DND-41 (cell line): ENCODE results near the gene AMPH.

Source experiments
- ATAC-seq: fragments of 200-7000 bp; cut with Tn5 transposase; 3 replicates; pipeline ENCODE4 v1.9.1; 2021; ENCODE audit warnings: low read depth; ENCODE audit not compliant: insufficient read depth
- DNase-seq: peaks from one replicate; pipeline ENCODE4 v3.0.0-alpha.2; 2020
- H2AFZ ChIP-seq: 2 replicates; pipeline ENCODE4 v1.6.0; 2012; ENCODE audit warnings: low read depth, low read length
- H3K27ac ChIP-seq: 2 replicates; pipeline ENCODE4 v1.5.1; 2012; ENCODE audit warnings: low read length, inconsistent platforms
- H3K27me3 ChIP-seq: fragments of 200-600 bp; sonication (generic); 2 replicates; pipeline ENCODE4 v1.6.0; 2012; ENCODE audit warnings: low read length, mild to moderate bottlenecking, inconsistent platforms; ENCODE audit not compliant: insufficient read depth, poor library complexity
- H3K36me3 ChIP-seq: 2 replicates; pipeline ENCODE4 v1.5.1; 2012; ENCODE audit warnings: low read length, inconsistent platforms; ENCODE audit not compliant: insufficient read depth
- H3K4me1 ChIP-seq: 2 replicates; pipeline ENCODE4 v1.5.1; 2012; ENCODE audit warnings: mild to moderate bottlenecking, low read length; ENCODE audit not compliant: insufficient read depth
- H3K4me2 ChIP-seq: 2 replicates; pipeline ENCODE4 v1.6.0; 2012; ENCODE audit warnings: mild to moderate bottlenecking, moderate library complexity, low read length, inconsistent platforms; ENCODE audit not compliant: insufficient read depth
- H3K4me3 ChIP-seq, 2 experiments: fragments of 200-600 bp in 1 of 2; shearing (Covaris generic) in 1 of 2; 2 replicates each; pipeline ENCODE4 v1.5.1; 2012 to 2016; ENCODE audit warnings: inconsistent platforms in 2 of 2, low read length in 2 of 2, mild to moderate bottlenecking in 2 of 2, low read depth in 1 of 2, moderate library complexity in 1 of 2
- H3K79me2 ChIP-seq: 2 replicates; pipeline ENCODE4 v1.6.0; 2012; ENCODE audit warnings: low read length, inconsistent platforms; ENCODE audit not compliant: insufficient read depth
- H3K9ac ChIP-seq: 2 replicates; pipeline ENCODE4 v1.6.0; 2012; ENCODE audit warnings: low read depth, mild to moderate bottlenecking, inconsistent platforms, low read length, moderate library complexity
- H3K9me3 ChIP-seq: 2 replicates; pipeline ENCODE4 v1.5.1; 2012; ENCODE audit warnings: low read length, moderate library complexity, mild to moderate bottlenecking, inconsistent platforms; ENCODE audit not compliant: insufficient read depth, severe bottlenecking
- H4K20me1 ChIP-seq: 2 replicates; pipeline ENCODE4 v1.6.0; 2012; ENCODE audit warnings: low read length; ENCODE audit not compliant: insufficient read depth
- EZH2 ChIP-seq: IDR thresholded peaks from 3 replicates; pipeline ENCODE4 v1.6.1; 2012; ENCODE audit warnings: borderline replicate concordance, low read depth, mild to moderate bottlenecking, moderate library complexity, low read length, inconsistent platforms; ENCODE audit not compliant: severe bottlenecking
- TF ChIP-seq, protein P1 (sequence below): IDR thresholded peaks from 2 replicates; pipeline ENCODE4 v1.5.1; 2012; ENCODE audit warnings: borderline replicate concordance, low read length, moderate library complexity, mild to moderate bottlenecking; ENCODE audit not compliant: poor library complexity, severe bottlenecking; ENCODE audit errors: extremely low read depth

Gene AMPH

DNA sequence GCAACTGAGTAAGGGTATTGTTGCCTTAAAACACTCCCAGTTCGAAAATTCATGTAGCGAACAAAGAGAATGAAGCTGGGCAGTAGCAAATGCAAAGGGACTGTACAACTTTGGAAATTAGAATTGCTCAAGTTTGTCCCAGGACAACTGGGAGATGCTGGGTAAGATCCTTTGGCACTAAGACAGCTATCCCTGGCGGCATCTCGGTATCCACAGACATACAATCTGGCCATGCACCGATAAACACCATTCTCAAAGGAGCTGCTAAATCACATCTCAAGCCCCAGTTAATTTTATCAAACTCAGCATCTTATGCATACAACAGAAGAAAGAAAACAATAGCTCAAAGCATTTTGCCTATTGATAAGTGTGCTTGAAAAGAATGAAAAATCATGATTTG, 177.3 kb downstream of the AMPH start:
- DNase-seq: no peak
- no peak for ATAC-seq
- Histone ChIP-seq H4K20me1 (no peaks in the 10 kb centered on the region), H2AFZ (no peak overlapping the region), H3K4me3 (no peak overlapping the region), H3K27ac (no peak overlapping the region), H3K27me3 (no peaks in the 10 kb centered on the region), H3K4me1 (no peaks in the 10 kb centered on the region), H3K36me3 (no peaks in the 10 kb centered on the region), H3K9me3 (no peaks in the 10 kb centered on the region), H3K4me2 (no peak overlapping the region), H3K9ac (no peak overlapping the region), H3K79me2 (no peaks in the 10 kb centered on the region)
- TF ChIP-seq, protein P1, sequence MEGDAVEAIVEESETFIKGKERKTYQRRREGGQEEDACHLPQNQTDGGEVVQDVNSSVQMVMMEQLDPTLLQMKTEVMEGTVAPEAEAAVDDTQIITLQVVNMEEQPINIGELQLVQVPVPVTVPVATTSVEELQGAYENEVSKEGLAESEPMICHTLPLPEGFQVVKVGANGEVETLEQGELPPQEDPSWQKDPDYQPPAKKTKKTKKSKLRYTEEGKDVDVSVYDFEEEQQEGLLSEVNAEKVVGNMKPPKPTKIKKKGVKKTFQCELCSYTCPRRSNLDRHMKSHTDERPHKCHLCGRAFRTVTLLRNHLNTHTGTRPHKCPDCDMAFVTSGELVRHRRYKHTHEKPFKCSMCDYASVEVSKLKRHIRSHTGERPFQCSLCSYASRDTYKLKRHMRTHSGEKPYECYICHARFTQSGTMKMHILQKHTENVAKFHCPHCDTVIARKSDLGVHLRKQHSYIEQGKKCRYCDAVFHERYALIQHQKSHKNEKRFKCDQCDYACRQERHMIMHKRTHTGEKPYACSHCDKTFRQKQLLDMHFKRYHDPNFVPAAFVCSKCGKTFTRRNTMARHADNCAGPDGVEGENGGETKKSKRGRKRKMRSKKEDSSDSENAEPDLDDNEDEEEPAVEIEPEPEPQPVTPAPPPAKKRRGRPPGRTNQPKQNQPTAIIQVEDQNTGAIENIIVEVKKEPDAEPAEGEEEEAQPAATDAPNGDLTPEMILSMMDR: no peak
- no peak for TF ChIP-seq EZH2

DNA sequence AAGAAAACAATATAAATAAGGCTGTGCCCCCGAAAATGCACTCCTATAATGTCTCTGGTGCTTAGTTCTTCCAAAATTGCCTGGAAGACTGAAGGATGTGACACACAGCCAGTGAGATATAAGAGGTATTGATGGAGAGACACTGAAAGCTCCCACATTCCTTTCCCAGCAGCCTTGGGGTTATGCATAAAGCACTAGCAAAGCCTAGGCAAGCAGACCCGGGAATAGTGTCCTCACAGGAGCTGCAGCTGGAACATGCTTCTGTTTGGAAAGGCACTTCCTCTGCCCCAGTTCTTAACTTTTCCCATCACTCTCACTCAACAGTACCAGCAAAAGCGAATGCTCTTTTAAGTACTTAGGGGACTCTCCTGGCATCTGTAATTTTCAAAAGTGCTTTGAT, 178.0 kb downstream of the AMPH start:
- Histone ChIP-seq H3K4me3 (no peak overlapping the region), H3K4me1 (no peaks in the 10 kb centered on the region), H3K9ac (no peak overlapping the region), H2AFZ (no peak overlapping the region), H3K79me2 (no peaks in the 10 kb centered on the region), H3K4me2 (no peak overlapping the region), H3K27me3 (no peaks in the 10 kb centered on the region), H4K20me1 (no peaks in the 10 kb centered on the region), H3K36me3 (no peaks in the 10 kb centered on the region), H3K27ac (no peak overlapping the region), H3K9me3 (no peaks in the 10 kb centered on the region)
- no peak for DNase-seq
- TF ChIP-seq, protein P1: no peak
- no peak for TF ChIP-seq EZH2
- no peak for ATAC-seq

DNA sequence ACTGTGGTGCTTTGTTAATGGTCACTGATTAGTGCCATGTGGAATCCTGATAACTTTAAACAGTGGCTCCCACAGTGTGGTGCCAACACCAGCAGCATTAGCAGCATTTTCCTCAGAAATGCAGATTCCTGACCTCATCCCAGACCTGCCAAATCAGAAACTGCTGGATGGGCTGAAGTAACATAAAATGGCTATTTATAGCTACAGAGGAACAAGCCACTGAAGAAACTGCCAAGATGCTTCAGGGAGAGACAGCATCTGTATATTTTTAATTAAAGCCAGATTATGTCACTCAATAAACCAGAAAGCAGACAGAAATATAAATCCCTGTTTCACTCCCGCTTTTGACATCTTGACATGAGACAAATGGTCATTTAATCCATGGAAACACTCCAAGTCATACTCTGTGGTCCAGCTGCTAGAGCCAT, 178.5 kb downstream of the AMPH start:
- H3K9me3 ChIP-seq: no peaks in the 10 kb centered on the region
- no peak overlapping the region for H3K4me2 ChIP-seq
- H3K4me3 ChIP-seq: no peak overlapping the region
- no peaks in the 10 kb centered on the region for H3K27me3 ChIP-seq
- no peak for DNase-seq
- no peak for ATAC-seq
- no peak overlapping the region for H3K27ac ChIP-seq
- no peaks in the 10 kb centered on the region for H3K79me2 ChIP-seq
- no peaks in the 10 kb centered on the region for H3K36me3 ChIP-seq
- no peak for TF ChIP-seq EZH2
- TF ChIP-seq, protein P1: no peak
- no peaks in the 10 kb centered on the region for H4K20me1 ChIP-seq
- H2AFZ ChIP-seq: no peak overlapping the region
- H3K9ac ChIP-seq: no peak overlapping the region
- no peaks in the 10 kb centered on the region for H3K4me1 ChIP-seq

DNA sequence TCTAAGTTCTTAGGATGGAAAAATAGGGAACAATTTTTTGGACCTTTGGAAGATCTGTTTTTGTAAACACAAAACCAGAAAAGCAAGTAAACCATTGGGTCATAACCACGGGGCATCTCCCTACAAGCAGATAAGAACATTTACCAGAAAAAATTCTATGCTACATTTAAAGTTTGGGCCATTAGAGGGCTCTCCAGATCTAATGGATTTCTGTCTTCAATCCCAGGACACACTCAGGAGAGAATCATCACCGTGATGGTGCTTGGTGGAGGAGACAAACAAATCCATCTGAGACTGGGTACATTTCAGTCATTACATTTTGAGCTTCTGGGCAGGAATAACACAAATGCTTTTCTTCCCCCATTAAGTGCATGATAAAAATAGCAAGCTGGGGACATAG, 179.3 kb downstream of the AMPH start:
- Histone ChIP-seq H3K79me2 (no peaks in the 10 kb centered on the region), H3K27ac (no peak overlapping the region), H3K27me3 (no peaks in the 10 kb centered on the region), H3K9ac (no peak overlapping the region), H3K9me3 (no peaks in the 10 kb centered on the region), H4K20me1 (no peaks in the 10 kb centered on the region), H3K4me2 (no peak overlapping the region), H2AFZ (no peak overlapping the region), H3K4me1 (no peaks in the 10 kb centered on the region), H3K4me3 (no peak overlapping the region), H3K36me3 (no peaks in the 10 kb centered on the region)
- TF ChIP-seq, protein P1: no peak
- TF ChIP-seq EZH2: no peak
- DNase-seq (no peak), ATAC-seq (no peak)
